ENCODE results near the gene CYTH4. TPM values are rescaled to one million over a fixed set of nuclear protein-coding genes. Genes with fewer than 3 reads are reported as not detected.

The CYTH4 gene
- total and polyA plus RNA-seq, 10 of the 15 experiments (the other 5 are each of a cell fraction or from before 2014, with no cell fraction given) = 1.5 to 27.3 (median 16.9) TPM

GRCh38 chr22:37281646-37282384 lies 493 bp upstream of the CYTH4 start:
- in situ Hi-C loops (cut with MboI) = no loop called here
- no peaks in the 10 kb centered on the region for H3K27me3 ChIP-seq (replicated peaks in 1 of 2; ENCODE audit: control insufficient read depth in 2 of 2, insufficient read depth in 2 of 2, low read length in 1 of 2)
- peaks cover 30% of the 10 kb centered on the region for H3K4me1 ChIP-seq (ENCODE audit: control insufficient read depth, insufficient read depth, low read length)
- ChIA-PET CTCF (interaction anchor here (0.6 to 11.1 kb wide), 8 partner anchors 11 to 624 kb away, joined by 3 to 124 read pairs (median 6); no protein-coding TSS in a partner anchor), RAD21 (ENCODE audit: unreplicated experiment) (interaction anchor here (2.5 to 3.6 kb wide), 5 partner anchors 9 to 40 kb away, joined by 9 to 14 read pairs (median 11); no protein-coding TSS in a partner anchor), POLR2A (interaction anchor here (0.6 to 3.0 kb wide), 8 partner anchors 12 to 251 kb away, joined by 3 to 12 read pairs (median 3); no protein-coding TSS in a partner anchor), SMC1A (ENCODE audit: uncharacterized antibody, unreplicated experiment) (interaction anchor here (0.8 to 4.5 kb wide), 6 partner anchors 10 to 35 kb away, joined by 3 to 24 read pairs (median 11); no protein-coding TSS in a partner anchor)
- no peaks in the 10 kb centered on the region for H3K9me3 ChIP-seq (replicated peaks; ENCODE audit: control insufficient read depth, insufficient read depth, low read length)
- H3K79me2 ChIP-seq (ENCODE audit: control insufficient read depth, insufficient read depth, low read length) = peaks cover 18% of the 10 kb centered on the region
- peak overlapping the region; percentile 69; the same call in 1 of the 2 replicates for H3K4me3 ChIP-seq
- intact Hi-C loops (cut with micrococcal nuclease; ENCODE audit: unreplicated experiment) = no loop called here
- WGBS (ENCODE audit: insufficient coverage, insufficient replicate concordance, low lambda C conversion rate, missing lambda C conversion rate) = 57% methylated on average over 12 of the region's 12 CpGs
- H2AFZ ChIP-seq (ENCODE audit: control insufficient read depth, low read depth, low read length) = peak overlapping the region; percentile 34
- H3K36me3 ChIP-seq (ENCODE audit: control insufficient read depth in 2 of 2, insufficient read depth in 2 of 2, low read length in 1 of 2) = no peaks in the 10 kb centered on the region
- DNase-seq (ENCODE audit: low read depth, low spot score) (no peak), FAIRE-seq (peak; percentile 62), ATAC-seq (no peak)
- peak overlapping the region; percentile 93; the same call in 1 of the 2 replicates for H3K27ac ChIP-seq (ENCODE audit: control insufficient read depth, insufficient read depth)
- no TSS peak for BruUV-seq (replicated peaks)
- peak overlapping the region; percentile 5; the same call in 1 of the 2 replicates for H3K9ac ChIP-seq (ENCODE audit: control insufficient read depth, insufficient read depth, low read length)
- no peaks in the 10 kb centered on the region for H4K20me1 ChIP-seq (ENCODE audit: control insufficient read depth, insufficient read depth)
- H3K4me2 ChIP-seq (ENCODE audit: control insufficient read depth, insufficient read depth) = peak overlapping the region; percentile 55
- TF ChIP-seq IKZF1 (conservative IDR thresholded peaks at IDR 0.05) (no peak), NBN (IDR thresholded peaks at IDR 0.05) (peak; percentile 58; the same call in 1 of the 2 replicates), HDGF (IDR thresholded peaks at IDR 0.05) (peak; percentile 83), CBFB (IDR thresholded peaks at IDR 0.05; ENCODE audit: low read depth) (0 out of 2 replicates have a peak, but pooled peaks have one; percentile 7)

GRCh38 chr22:37283393-37283937 lies 1.2 kb downstream of the CYTH4 start:
- Histone ChIP-seq H2AFZ (ENCODE audit: control insufficient read depth, low read depth, low read length) (peak overlapping the region; percentile 42), H3K9me3 (replicated peaks; ENCODE audit: control insufficient read depth, insufficient read depth, low read length) (no peaks in the 10 kb centered on the region), H3K27ac (ENCODE audit: control insufficient read depth, insufficient read depth) (peak overlapping the region; percentile 93), H3K4me2 (ENCODE audit: control insufficient read depth, insufficient read depth) (peak overlapping the region; percentile 100), H3K27me3 (replicated peaks in 1 of 2; ENCODE audit: control insufficient read depth in 2 of 2, insufficient read depth in 2 of 2, low read length in 1 of 2) (no peaks in the 10 kb centered on the region), H3K9ac (ENCODE audit: control insufficient read depth, insufficient read depth, low read length) (peak overlapping the region; percentile 72), H3K36me3 (ENCODE audit: control insufficient read depth in 2 of 2, insufficient read depth in 2 of 2, low read length in 1 of 2) (no peaks in the 10 kb centered on the region), H4K20me1 (ENCODE audit: control insufficient read depth, insufficient read depth) (no peaks in the 10 kb centered on the region), H3K4me3 (peak overlapping the region; percentile 69), H3K4me1 (ENCODE audit: control insufficient read depth, insufficient read depth, low read length) (peaks cover 30% of the 10 kb centered on the region), H3K79me2 (ENCODE audit: control insufficient read depth, insufficient read depth, low read length) (peaks cover 18% of the 10 kb centered on the region)
- FAIRE-seq (no peak), ATAC-seq (peak; percentile 46), DNase-seq (ENCODE audit: low read depth, low spot score) (no peak)
- CTCF ChIA-PET = interaction anchor here (0.8 to 11.1 kb wide), 12 partner anchors 13 to 203 kb away, joined by 3 to 124 read pairs (median 4); partner anchors contain the start of gene MFNG
- SMC1A ChIA-PET (ENCODE audit: uncharacterized antibody, unreplicated experiment) = interaction anchor here (1.1 to 4.5 kb wide), 9 partner anchors 9 to 83 kb away, joined by 3 to 24 read pairs (median 5); no protein-coding TSS in a partner anchor
- 1% methylated on average over 8 of the region's 8 CpGs for WGBS (ENCODE audit: insufficient coverage, insufficient replicate concordance, low lambda C conversion rate, missing lambda C conversion rate)
- RAD21 ChIA-PET (ENCODE audit: unreplicated experiment) = interaction anchor here (1.2 to 3.6 kb wide), 9 partner anchors 11 to 84 kb away, joined by 3 to 17 read pairs (median 9); no protein-coding TSS in a partner anchor
- POLR2A ChIA-PET = interaction anchor here (0.9 to 3.0 kb wide), 9 partner anchors 9 to 82 kb away, joined by 3 to 12 read pairs (median 4); no protein-coding TSS in a partner anchor
- intact Hi-C loops (cut with micrococcal nuclease; ENCODE audit: unreplicated experiment) (no loop called here), in situ Hi-C loops (cut with MboI) (no loop called here)
- BruUV-seq (replicated peaks) = no TSS peak
- TF ChIP-seq BMI1 (IDR thresholded peaks at IDR 0.05; ENCODE audit: borderline replicate concordance) (no peak), DPF2 (IDR thresholded peaks at IDR 0.05) (no peak), IKZF1 (conservative IDR thresholded peaks at IDR 0.05) (peak; percentile 38; the same call in 1 of the 2 replicates), CTCF (IDR thresholded peaks at IDR 0.05 in 2 of 3, conservative IDR thresholded peaks at IDR 0.05 in 1 of 3; ENCODE audit: control insufficient read depth in 2 of 3, extremely low read depth in 1 of 3, insufficient read depth in 1 of 3, low read depth in 3 of 3, low read length in 3 of 3) (peak; percentile 43 to 55 (median 46)), IKZF2 (IDR thresholded peaks at IDR 0.05) (peak; percentile 20 to 40; a peak in 1 of 4 replicates), SMC3 (IDR thresholded peaks at IDR 0.05; ENCODE audit: borderline replicate concordance, low read length) (no peak), POU2F2 (IDR thresholded peaks at IDR 0.05; ENCODE audit: borderline replicate concordance, low read depth, low read length) (no peak), MAX (IDR thresholded peaks at IDR 0.05; ENCODE audit: low read depth, low read length) (0 out of 2 replicates have a peak, but pooled peaks have one; percentile 13), STAT1 (conservative IDR thresholded peaks at IDR 0.05) (0 out of 2 replicates have a peak, but pooled peaks have one; percentile 48), NBN (IDR thresholded peaks at IDR 0.05) (0 out of 2 replicates have a peak, but pooled peaks have one; percentile 34)

Data from GM12878 (cell line).